ENCODE data around the gene TASOR2. TPM values are rescaled to one million over a fixed set of nuclear protein-coding genes. Genes with fewer than 3 reads are reported as not detected.

Gene TASOR2
- total RNA-seq, 1 donor = 97.4 TPM

DNA sequence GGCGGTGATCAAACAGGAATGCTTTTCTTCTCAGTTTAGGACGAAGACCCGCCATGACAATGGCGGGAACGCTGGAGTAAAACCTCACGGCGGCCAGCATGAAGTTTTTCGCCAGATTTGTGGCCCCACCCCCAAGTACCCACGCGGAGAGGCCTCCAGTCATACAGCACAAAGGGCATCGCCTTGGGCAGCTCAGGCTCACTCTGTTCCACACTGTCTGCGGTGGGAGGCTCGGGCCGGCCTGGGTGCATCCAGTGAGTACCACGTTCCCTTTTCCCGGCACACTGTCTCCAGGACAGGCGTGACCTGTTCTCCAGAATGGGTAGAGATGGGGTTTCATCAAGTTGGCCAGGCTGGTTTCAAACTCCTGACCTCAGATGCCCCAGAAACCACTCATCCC lies 45.6 kb upstream of the TASOR2 start:
- DNase-seq (ENCODE audit: insufficient read length, low spot score, missing footprints) = no peak
- H2AFZ ChIP-seq (ENCODE audit: low read length) = no peak overlapping the region
- no peaks in the 10 kb centered on the region for H3K79me2 ChIP-seq (ENCODE audit: insufficient read depth, low read length)
- no peaks in the 10 kb centered on the region for H3K9me3 ChIP-seq (ENCODE audit: low read depth, low read length)
- no peaks in the 10 kb centered on the region for H3K4me1 ChIP-seq (ENCODE audit: insufficient read depth, low read length)
- TF ChIP-seq, protein P1, sequence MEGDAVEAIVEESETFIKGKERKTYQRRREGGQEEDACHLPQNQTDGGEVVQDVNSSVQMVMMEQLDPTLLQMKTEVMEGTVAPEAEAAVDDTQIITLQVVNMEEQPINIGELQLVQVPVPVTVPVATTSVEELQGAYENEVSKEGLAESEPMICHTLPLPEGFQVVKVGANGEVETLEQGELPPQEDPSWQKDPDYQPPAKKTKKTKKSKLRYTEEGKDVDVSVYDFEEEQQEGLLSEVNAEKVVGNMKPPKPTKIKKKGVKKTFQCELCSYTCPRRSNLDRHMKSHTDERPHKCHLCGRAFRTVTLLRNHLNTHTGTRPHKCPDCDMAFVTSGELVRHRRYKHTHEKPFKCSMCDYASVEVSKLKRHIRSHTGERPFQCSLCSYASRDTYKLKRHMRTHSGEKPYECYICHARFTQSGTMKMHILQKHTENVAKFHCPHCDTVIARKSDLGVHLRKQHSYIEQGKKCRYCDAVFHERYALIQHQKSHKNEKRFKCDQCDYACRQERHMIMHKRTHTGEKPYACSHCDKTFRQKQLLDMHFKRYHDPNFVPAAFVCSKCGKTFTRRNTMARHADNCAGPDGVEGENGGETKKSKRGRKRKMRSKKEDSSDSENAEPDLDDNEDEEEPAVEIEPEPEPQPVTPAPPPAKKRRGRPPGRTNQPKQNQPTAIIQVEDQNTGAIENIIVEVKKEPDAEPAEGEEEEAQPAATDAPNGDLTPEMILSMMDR (IDR thresholded peaks at IDR 0.05; ENCODE audit: extremely low read depth, low read depth, low read length) = no peak
- no peak overlapping the region for H3K4me3 ChIP-seq (ENCODE audit: insufficient read depth, low read length)
- H3K36me3 ChIP-seq (ENCODE audit: insufficient read depth, low read length) = peaks cover 3% of the 10 kb centered on the region
- H3K4me2 ChIP-seq (ENCODE audit: insufficient read depth, low read length) = no peak overlapping the region
- no peaks in the 10 kb centered on the region for H3K27me3 ChIP-seq (ENCODE audit: insufficient read depth, low read length)
- no peaks in the 10 kb centered on the region for H4K20me1 ChIP-seq (ENCODE audit: insufficient read depth, low read length)
- no peak overlapping the region for H3K27ac ChIP-seq (ENCODE audit: low read depth, low read length)

DNA sequence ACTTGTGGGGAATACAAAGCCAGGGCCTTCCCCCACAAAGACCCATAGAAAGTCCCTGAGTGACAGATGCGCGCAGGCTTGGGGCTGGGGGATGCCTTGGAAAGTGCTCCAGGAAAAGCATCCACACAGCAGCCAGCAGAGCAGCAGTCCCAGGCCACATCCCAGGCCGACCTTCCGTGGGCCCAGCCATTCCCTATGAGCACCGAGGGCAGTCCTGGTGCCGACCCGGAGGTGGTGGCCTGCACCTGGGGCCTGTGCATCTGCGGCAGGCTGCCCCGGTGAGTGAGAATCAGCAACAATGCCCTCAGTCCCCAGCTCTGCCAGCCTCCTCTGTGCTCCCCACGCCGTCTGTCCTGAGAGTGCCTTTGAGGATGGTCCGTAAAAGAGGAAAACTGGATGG lies 44.6 kb upstream of the TASOR2 start:
- TF ChIP-seq, protein P1 (IDR thresholded peaks at IDR 0.05; ENCODE audit: extremely low read depth, low read depth, low read length) = no peak
- DNase-seq (ENCODE audit: insufficient read length, low spot score, missing footprints) = no peak
- no peak overlapping the region for H3K4me3 ChIP-seq (ENCODE audit: insufficient read depth, low read length)
- no peak overlapping the region for H3K27ac ChIP-seq (ENCODE audit: low read depth, low read length)
- no peaks in the 10 kb centered on the region for H3K27me3 ChIP-seq (ENCODE audit: insufficient read depth, low read length)
- H3K79me2 ChIP-seq (ENCODE audit: insufficient read depth, low read length) = no peaks in the 10 kb centered on the region
- no peaks in the 10 kb centered on the region for H3K9me3 ChIP-seq (ENCODE audit: low read depth, low read length)
- no peak overlapping the region for H2AFZ ChIP-seq (ENCODE audit: low read length)
- H3K4me1 ChIP-seq (ENCODE audit: insufficient read depth, low read length) = no peaks in the 10 kb centered on the region
- H3K36me3 ChIP-seq (ENCODE audit: insufficient read depth, low read length) = peaks cover 3% of the 10 kb centered on the region
- no peak overlapping the region for H3K4me2 ChIP-seq (ENCODE audit: insufficient read depth, low read length)
- H4K20me1 ChIP-seq (ENCODE audit: insufficient read depth, low read length) = no peaks in the 10 kb centered on the region

DNA sequence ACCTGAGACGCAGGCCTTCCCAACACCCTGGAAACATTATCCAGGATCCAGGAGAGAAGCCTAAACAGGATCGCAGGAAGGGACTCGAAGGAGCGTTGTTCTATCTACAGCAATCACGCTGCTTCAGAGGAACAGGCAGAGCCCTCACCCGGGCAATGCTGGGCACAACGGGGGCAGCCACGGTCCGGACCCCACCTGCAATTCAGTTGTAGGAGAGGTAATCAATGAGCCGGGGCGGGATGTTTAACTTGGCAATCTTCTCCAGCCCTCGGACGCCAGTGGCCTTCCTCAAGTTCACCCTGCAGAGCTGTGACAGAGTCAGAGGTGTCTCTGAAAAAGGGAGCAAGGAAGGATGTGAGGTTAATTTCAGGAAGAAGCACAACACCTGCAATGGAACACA lies 44.1 kb upstream of the TASOR2 start:
- DNase-seq (ENCODE audit: insufficient read length, low spot score, missing footprints) = peak; percentile 21
- H3K4me1 ChIP-seq (ENCODE audit: insufficient read depth, low read length) = no peaks in the 10 kb centered on the region
- H3K4me3 ChIP-seq (ENCODE audit: insufficient read depth, low read length) = no peak overlapping the region
- no peaks in the 10 kb centered on the region for H3K79me2 ChIP-seq (ENCODE audit: insufficient read depth, low read length)
- H4K20me1 ChIP-seq (ENCODE audit: insufficient read depth, low read length) = no peaks in the 10 kb centered on the region
- no peaks in the 10 kb centered on the region for H3K27me3 ChIP-seq (ENCODE audit: insufficient read depth, low read length)
- H2AFZ ChIP-seq (ENCODE audit: low read length) = no peak overlapping the region
- H3K9me3 ChIP-seq (ENCODE audit: low read depth, low read length) = no peaks in the 10 kb centered on the region
- no peak overlapping the region for H3K4me2 ChIP-seq (ENCODE audit: insufficient read depth, low read length)
- H3K27ac ChIP-seq (ENCODE audit: low read depth, low read length) = no peak overlapping the region
- peaks cover 3% of the 10 kb centered on the region for H3K36me3 ChIP-seq (ENCODE audit: insufficient read depth, low read length)
- TF ChIP-seq, protein P1 (IDR thresholded peaks at IDR 0.05; ENCODE audit: extremely low read depth, low read depth, low read length) = no peak

DNA sequence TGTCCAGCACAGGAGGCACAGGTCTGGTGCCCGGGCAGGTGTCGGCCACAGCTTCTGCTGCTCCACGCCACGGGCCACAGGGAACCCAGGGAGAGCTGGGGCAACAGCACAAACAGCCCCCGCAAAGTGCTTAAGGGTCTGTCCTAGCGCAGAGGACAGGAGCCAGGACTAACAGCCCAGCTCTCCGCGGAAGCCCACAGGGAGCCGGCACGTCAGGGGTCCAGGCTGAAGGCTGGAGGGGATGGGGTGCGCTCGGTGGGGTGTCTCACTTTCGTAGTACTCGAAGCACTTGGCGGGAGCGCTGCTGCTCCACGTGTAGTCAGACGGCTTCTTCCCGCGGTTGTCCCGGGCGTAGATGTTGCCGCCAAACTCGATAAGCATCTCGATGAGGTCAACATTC lies 43.1 kb upstream of the TASOR2 start:
- no peak overlapping the region for H3K4me3 ChIP-seq (ENCODE audit: insufficient read depth, low read length)
- TF ChIP-seq, protein P1 (IDR thresholded peaks at IDR 0.05; ENCODE audit: extremely low read depth, low read depth, low read length) = no peak
- no peaks in the 10 kb centered on the region for H3K27me3 ChIP-seq (ENCODE audit: insufficient read depth, low read length)
- no peak overlapping the region for H3K4me2 ChIP-seq (ENCODE audit: insufficient read depth, low read length)
- no peak overlapping the region for H2AFZ ChIP-seq (ENCODE audit: low read length)
- H3K4me1 ChIP-seq (ENCODE audit: insufficient read depth, low read length) = no peaks in the 10 kb centered on the region
- no peaks in the 10 kb centered on the region for H3K79me2 ChIP-seq (ENCODE audit: insufficient read depth, low read length)
- H4K20me1 ChIP-seq (ENCODE audit: insufficient read depth, low read length) = no peaks in the 10 kb centered on the region
- peaks cover 3% of the 10 kb centered on the region for H3K36me3 ChIP-seq (ENCODE audit: insufficient read depth, low read length)
- H3K27ac ChIP-seq (ENCODE audit: low read depth, low read length) = no peak overlapping the region
- peak; percentile 60 for DNase-seq (ENCODE audit: insufficient read length, low spot score, missing footprints)
- H3K9me3 ChIP-seq (ENCODE audit: low read depth, low read length) = no peaks in the 10 kb centered on the region
